PC-3 (cell line): Measurements from ENCODE around the gene KRTAP4-5.

Experiments
- CTCF ChIP-seq: fragments of 300-600 bp; sonication (generic); conservative IDR thresholded peaks from 2 replicates; pipeline ENCODE4 v1.5.1; 2017; ENCODE audit warnings: antibody characterized with exemption, low read depth, mild to moderate bottlenecking, low read length
- EZH2 ChIP-seq: fragments of 300-600 bp; sonication (generic); IDR thresholded peaks from one replicate; pipeline ENCODE4 v1.6.1; 2017; ENCODE audit warnings: antibody characterized with exemption, mild to moderate bottlenecking, low read length; ENCODE audit not compliant: unreplicated experiment
- EZH2phosphoT487 ChIP-seq: fragments of 300-600 bp; sonication (generic); IDR thresholded peaks from 2 replicates; pipeline ENCODE4 v1.6.1; 2018; ENCODE audit warnings: mild to moderate bottlenecking, antibody characterized with exemption, low read length, borderline replicate concordance

- TF ChIP-seq CTCF (no peak), EZH2 (no peak), EZH2phosphoT487 (no peak)
Observed at GRCh38 chr17:41176744-41177387, 27.2 kb upstream of the KRTAP4-5 start.
